HCT116 (cell line): Measurements from ENCODE around the gene SMTNL2.

Source experiments
- ATF3 ChIP-seq: IDR thresholded peaks from 2 replicates; pipeline ENCODE4 v1.6.1; 2012
- CTCF ChIP-seq, 3 experiments: fragments of 200-600 bp in 1 of 3; sonication (generic) in 1 of 3; IDR thresholded peaks in 2 of 3; conservative IDR thresholded peaks in 1 of 3; 2 replicates each; pipeline ENCODE4 v1.5.1; 2012 to 2017; ENCODE audit warnings: low read depth in 2 of 3, low read length in 2 of 3, antibody characterized with exemption in 1 of 3, borderline replicate concordance in 1 of 3, control low read depth in 1 of 3, mild to moderate bottlenecking in 1 of 3, mixed read lengths in 1 of 3, mixed run types in 1 of 3, moderate library complexity in 1 of 3; ENCODE audit not compliant: insufficient read depth in 1 of 3
- EZH2 ChIP-seq: fragments of 200-600 bp; sonication (generic); IDR thresholded peaks from 2 replicates; pipeline ENCODE4 v1.6.1; 2017; ENCODE audit warnings: antibody characterized with exemption, mixed run types
- EZH2phosphoT487 ChIP-seq: fragments of 200-600 bp; IDR thresholded peaks from 2 replicates; pipeline ENCODE4 v1.6.1; 2018; ENCODE audit warnings: antibody characterized with exemption, borderline replicate concordance
- FOSL1 ChIP-seq: IDR thresholded peaks from 2 replicates; pipeline ENCODE4 v1.6.1; 2012; ENCODE audit warnings: low read depth
- POLR2A ChIP-seq: IDR thresholded peaks from 2 replicates; pipeline ENCODE4 v1.7.0; 2011; ENCODE audit warnings: borderline replicate concordance; ENCODE audit not compliant: insufficient read depth, insufficient read length; ENCODE audit errors: extremely low read depth
- POLR2AphosphoS5 ChIP-seq: IDR thresholded peaks from 2 replicates; pipeline ENCODE4 v1.6.1; 2011; ENCODE audit warnings: mild to moderate bottlenecking, low read depth, low read length, moderate library complexity
- RAD21 ChIP-seq: IDR thresholded peaks from 2 replicates; pipeline ENCODE4 v1.6.1; 2012; ENCODE audit warnings: low read depth, mild to moderate bottlenecking
- REST ChIP-seq: IDR thresholded peaks from 2 replicates; pipeline ENCODE4 v1.6.1; 2012; ENCODE audit warnings: low read depth
- SRF ChIP-seq: IDR thresholded peaks from 2 replicates; pipeline ENCODE4 v1.6.1; 2012; ENCODE audit warnings: low read depth
- ZBTB33 ChIP-seq: IDR thresholded peaks from 2 replicates; pipeline ENCODE4 v1.6.1; 2011; ENCODE audit warnings: mild to moderate bottlenecking, low read length, moderate library complexity; ENCODE audit not compliant: insufficient replicate concordance; ENCODE audit errors: extremely low read depth
- ZNF274 ChIP-seq: fragments of 200-500 bp; sonication (Bioruptor generic); IDR thresholded peaks from 2 replicates; pipeline ENCODE4 v1.6.1; 2014; ENCODE audit warnings: mild to moderate bottlenecking, low read depth, low read length, inconsistent platforms

- no peak for TF ChIP-seq EZH2
- TF ChIP-seq SRF = no peak
- no peak for TF ChIP-seq ATF3
- TF ChIP-seq EZH2phosphoT487 = no peak
- no peak for TF ChIP-seq ZBTB33
- TF ChIP-seq POLR2AphosphoS5 = no peak
- no peak for TF ChIP-seq FOSL1
- no peak for TF ChIP-seq CTCF (IDR thresholded peaks at IDR 0.05 in 2 of 3, conservative IDR thresholded peaks at IDR 0.05 in 1 of 3; ENCODE audit: borderline replicate concordance in 1 of 3, insufficient read depth in 1 of 3, low read depth in 2 of 3, low read length in 2 of 3)
- TF ChIP-seq REST = no peak
- TF ChIP-seq RAD21 = no peak
- TF ChIP-seq ZNF274 = no peak
- TF ChIP-seq POLR2A = no peak
Measured at GRCh38 chr17:4548721-4549531, 35.4 kb upstream of the SMTNL2 start.
